Psoas muscle (tissue), 8 donors: ENCODE results near the gene SEPHS2. TPM values are rescaled to one million over a fixed set of nuclear protein-coding genes. Genes with fewer than 3 reads are reported as not detected.

Experiments
- ATAC-seq, 4 donors: fragments of 200-7000 bp; cut with Tn5 transposase; one replicate each; pipeline ENCODE4 v1.9.1; 2020; ENCODE audit warnings: moderate library complexity in 3 of 4, mild to moderate bottlenecking in 2 of 4
- DNase-seq, 2 donors: peaks; one replicate each; pipeline ENCODE4 v3.0.0-alpha.2; 2020
- H3K27ac ChIP-seq: fragments of 200-600 bp; one replicate; pipeline ENCODE4 v1.8.0; 2022
- H3K27me3 ChIP-seq, 3 donors: fragments of 200-600 bp in 1 of 3; one replicate each; pipeline versions ENCODE4 v1.6.1 to v1.8.0; 2013 to 2022; ENCODE audit warnings: low read length in 2 of 3, mild to moderate bottlenecking in 2 of 3, moderate library complexity in 1 of 3; ENCODE audit not compliant: insufficient read depth in 3 of 3
- H3K36me3 ChIP-seq, 2 donors: fragments of 200-600 bp in 1 of 2; one replicate each; pipeline versions ENCODE4 v1.6.1 to v1.8.0; 2013 to 2022; ENCODE audit warnings: low read depth in 1 of 2, mild to moderate bottlenecking in 1 of 2, moderate library complexity in 1 of 2; ENCODE audit not compliant: insufficient read depth in 1 of 2
- H3K4me1 ChIP-seq: fragments of 200-600 bp; one replicate; pipeline ENCODE4 v1.8.0; 2022
- H3K4me3 ChIP-seq: fragments of 200-600 bp; one replicate; pipeline ENCODE4 v1.8.0; 2022; ENCODE audit warnings: mild to moderate bottlenecking
- H3K9me3 ChIP-seq: fragments of 200-600 bp; one replicate; pipeline ENCODE4 v1.8.0; 2022
- CTCF ChIP-seq: fragments of 200-600 bp; IDR thresholded peaks from one replicate; pipeline ENCODE4 v1.8.0; 2022; ENCODE audit warnings: antibody characterized with exemption
- WGBS, 3 donors: extraction: QIAGEN DNeasy Blood & Tissue Kit; methylation state at CpG; one replicate each; pipeline versions ENCODE4 v1.1.6 to v1.1.7; 2013; 5-methylcytosine and 5-hydroxymethylcytosine counted together
- intact Hi-C, 2 donors: fragments of 100-400 bp; cut with DNase I; formaldehyde crosslinking; loops; one replicate each; pipeline versions ENCODE4 v1.11.0 to v1.14.2; 2022
- polyA plus RNA-seq, 3 donors: library from polyadenylated mRNA; stranded (reverse); fragments of 200-250 nt; gene quantifications; one replicate each; pipeline ENCODE4 v1.2.3, GENCODE V29; 2013
- total RNA-seq, 4 donors: library from RNA; stranded (reverse); fragmentation: NEBNext Ultra II Directional in 2 of 4; extraction: Animal tissue kit (Norgen Biotek cat#: 25700) in 2 of 4; gene quantifications; one replicate each; pipeline versions ENCODE4 v1.2.1 to v1.2.4, GENCODE V29; 2021 to 2023
- donor health status: healthy with polysubstance abuse.
- donor health status: DM: no; HTN: no; CAD: no; lungs with moderate emphysema.
- donor health status: Bipolar disorder and iron deficiency.
- donor health status: healthy.
- donor health status: DM: yes; HTN: yes; CAD: no.
- donor health status: DM: no; HTN: no; CAD: no.
- donor health status: DM: no; HTN: no; CAD: no.
- donor health status: DM: yes; HTN: yes; CAD: no.

The SEPHS2 gene
- total and polyA plus RNA-seq, 7 donors, result 25.4 to 96.7 (median 59.8) TPM

- Histone ChIP-seq H3K27ac (peak within 1 kb of the TSS; percentile 83), H3K9me3 (no peaks in the 10 kb centered on the region), H3K4me1 (peaks cover 21% of the 10 kb centered on the region), H3K4me3 (peak within 1 kb of the TSS; percentile 69), H3K27me3 (no peaks in the 10 kb centered on the region), H3K36me3 (peaks cover 0 to 22% of the 10 kb centered on the region in 2 donors)
- ATAC-seq (peak; percentile 94 to 97 (median 94)), DNase-seq (peak; percentile 96 to 97)
- WGBS, 3 donors, result 0 to 1% (median 1%) methylated on average over 38 to 65 of the region's 65 CpGs
- intact Hi-C loops, result loop anchor here in 1 of 2 donors (5.0 to 10.0 kb wide), 2 partner anchors 35 to 312 kb away; partner anchors contain the start of genes MYL11, TBC1D10B, TBX6 and YPEL3
- TF ChIP-seq CTCF, result no peak
These were observed 38.4 kb downstream of the SEPHS2 start, which contains the start of gene ZNF771 for GRCh38 chr16:30407102-30407803. Gene ZNF771 (plus strand): TSS chr16:30407606. CDS start chr16:30408054, 448 bp downstream.

- DNase-seq (no peak), ATAC-seq (peak in 1 of 4 donors; percentile 2)
- Histone ChIP-seq H3K36me3 (peaks cover 0 to 17% of the 10 kb centered on the region in 2 donors), H3K27ac (peak overlapping the region; percentile 83), H3K27me3 (no peaks in the 10 kb centered on the region), H3K4me1 (peaks cover 21% of the 10 kb centered on the region), H3K4me3 (peak overlapping the region; percentile 69), H3K9me3 (no peaks in the 10 kb centered on the region)
- WGBS, 3 donors, result 14 to 19% (median 17%) methylated on average over 14 of the region's 14 CpGs
- intact Hi-C loops, result loop anchor here in 1 of 2 donors (1.0 to 10.0 kb wide), 3 partner anchors 21 to 312 kb away; partner anchors contain the start of genes MYL11, TBC1D10B, TBX6 and YPEL3
- no peak for TF ChIP-seq CTCF
These were observed 38.9 kb downstream of the SEPHS2 start for GRCh38 chr16:30406795-30407101.

GRCh38 chr16:30401768-30402425 lies 43.8 kb downstream of the SEPHS2 start:
- no peak for TF ChIP-seq CTCF
- peaks cover 0 to 13% of the 10 kb centered on the region in 2 donors for H3K36me3 ChIP-seq
- intact Hi-C loops, result loop anchor here in 1 of 2 donors (10.0 kb wide), 1 partner anchor 307 kb away; the partner anchor contains the start of genes TBX6 and YPEL3
- peaks cover 8% of the 10 kb centered on the region for H3K4me1 ChIP-seq
- no peaks in the 10 kb centered on the region for H3K27me3 ChIP-seq
- no peak overlapping the region for H3K4me3 ChIP-seq
- no peaks in the 10 kb centered on the region for H3K9me3 ChIP-seq
- DNase-seq (no peak), ATAC-seq (no peak)
- no peak overlapping the region for H3K27ac ChIP-seq
- WGBS, 3 donors, result 83 to 85% (median 85%) methylated on average over 8 of the region's 8 CpGs

DNA sequence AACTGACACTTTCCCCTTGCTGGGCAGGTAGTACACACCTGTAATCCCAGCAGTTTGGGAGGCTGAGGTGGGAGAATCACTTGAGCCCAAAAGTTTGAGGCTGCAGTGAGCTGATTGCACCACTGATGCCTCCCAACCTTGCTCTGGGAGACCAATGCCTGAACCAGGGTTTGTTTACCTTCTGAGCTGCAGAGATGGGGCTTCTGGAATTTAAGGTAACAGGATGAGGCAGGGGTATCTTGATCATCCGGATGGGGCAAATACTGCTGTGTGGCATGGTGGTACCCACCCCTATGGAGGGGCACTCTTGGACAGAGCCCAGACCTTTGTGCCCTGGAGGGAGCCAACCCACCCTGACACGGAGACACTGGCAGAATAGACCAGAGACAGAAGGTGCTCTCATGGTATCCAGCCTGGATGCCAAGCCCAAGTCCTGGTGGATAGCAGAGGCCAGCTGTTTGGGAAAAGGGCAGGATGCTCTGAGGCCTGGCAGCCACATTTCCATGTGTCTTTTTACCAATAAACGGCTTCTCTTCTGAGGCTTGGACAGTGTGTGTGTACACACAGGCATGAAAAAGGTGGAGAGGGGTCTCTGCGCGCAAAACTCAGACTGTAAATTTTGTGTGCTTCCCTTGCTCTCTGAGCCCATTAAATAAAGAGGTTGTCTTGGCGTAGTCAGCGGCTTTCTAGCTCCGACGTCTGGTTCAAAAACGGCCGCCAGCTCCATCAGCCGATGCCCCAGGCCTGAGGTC lies 46.1 kb downstream of the SEPHS2 start:
- TF ChIP-seq CTCF, result no peak
- 12 to 15% (median 13%) methylated on average over 12 of the region's 12 CpGs for WGBS, 3 donors
- Histone ChIP-seq H3K9me3 (no peaks in the 10 kb centered on the region), H3K4me3 (peak overlapping the region; percentile 81), H3K36me3 (peaks cover 0 to 13% of the 10 kb centered on the region in 2 donors), H3K4me1 (peaks cover 20% of the 10 kb centered on the region), H3K27ac (peak overlapping the region; percentile 66), H3K27me3 (no peaks in the 10 kb centered on the region)
- intact Hi-C loops, result loop anchor here in 1 of 2 donors (10.0 kb wide), 1 partner anchor 305 kb away; the partner anchor contains the start of genes TBX6 and YPEL3
- DNase-seq (no peak), ATAC-seq (no peak)
